GM12878 (cell line): ENCODE data around the gene PTK6. TPM values are rescaled to one million over a fixed set of nuclear protein-coding genes. Genes with fewer than 3 reads are reported as not detected.

Experiments used
- ATAC-seq: fragments of 200-7000 bp; cut with Tn5 transposase; 3 replicates; pipeline ENCODE4 v1.9.1; 2020; ENCODE audit warnings: mild to moderate bottlenecking, moderate library complexity
- BruUV-seq: library from RNA; stranded (reverse); fragments of 400-500 nt; replicated peaks from 2 replicates; lab custom pipeline; 2021; lab: Mats Ljungman, UMichigan
- CTCF ChIA-PET: fragments of 300-600 bp; sonication (Branson Sonifier 250); formaldehyde crosslinking; extraction: SDS; loops from one replicate; lab custom pipeline; 2021; ENCODE audit warnings: inconsistent platforms; lab: Yijun Ruan, JAX
- POLR2A ChIA-PET: fragments of 350-600 bp; formaldehyde crosslinking; extraction: SDS; loops from one replicate; lab custom pipeline; 2021; ENCODE audit warnings: inconsistent platforms; lab: Charles Lee
- RAD21 ChIA-PET: fragments of 300-600 bp; sonication (Branson Sonifier 250); formaldehyde crosslinking; loops from one replicate; lab custom pipeline; 2023; ENCODE audit warnings: antibody characterized with exemption; ENCODE audit not compliant: unreplicated experiment; lab: Charles Lee
- SMC1A ChIA-PET: fragments of 300-600 bp; sonication (Branson Sonifier 250); formaldehyde crosslinking; loops from one replicate; lab custom pipeline; 2023; ENCODE audit not compliant: unreplicated experiment, uncharacterized antibody; lab: Charles Lee
- DNase-seq: peaks from one replicate; pipeline ENCODE4 v3.0.0-alpha.2; 2011; ENCODE audit warnings: low read depth, low spot score
- FAIRE-seq: peaks from 3 replicates; lab custom pipeline; 2011; peaks lifted over from hg19 to GRCh38; lab: Jason Lieb, UNC
- H2AFZ ChIP-seq: 2 replicates; pipeline ENCODE4 v1.6.0; 2011; ENCODE audit warnings: low read depth, low read length, control low read depth; ENCODE audit not compliant: control insufficient read depth
- H3K27ac ChIP-seq: 2 replicates; pipeline ENCODE4 v1.5.1; 2011; ENCODE audit warnings: control low read depth; ENCODE audit not compliant: control insufficient read depth, insufficient read depth
- H3K27me3 ChIP-seq, 2 experiments: replicated peaks in 1 of 2; 2 replicates each; pipeline versions ENCODE4 v1.6.0 to v1.6.1; 2011; ENCODE audit warnings: low read length in 1 of 2; ENCODE audit not compliant: control insufficient read depth in 2 of 2, insufficient read depth in 2 of 2
- H3K36me3 ChIP-seq, 2 experiments: 2 replicates each; pipeline ENCODE4 v1.5.1; 2011; ENCODE audit warnings: low read length in 1 of 2; ENCODE audit not compliant: control insufficient read depth in 2 of 2, insufficient read depth in 2 of 2
- H3K4me1 ChIP-seq: 2 replicates; pipeline ENCODE4 v1.6.1; 2011; ENCODE audit warnings: mild to moderate bottlenecking, low read length, moderate library complexity, mixed read lengths; ENCODE audit not compliant: control insufficient read depth, insufficient read depth
- H3K4me2 ChIP-seq: 2 replicates; pipeline ENCODE4 v1.6.0; 2011; ENCODE audit warnings: control low read depth; ENCODE audit not compliant: control insufficient read depth, insufficient read depth
- H3K4me3 ChIP-seq: fragments of 200-600 bp; sonication (generic); 2 replicates; pipeline ENCODE4 v1.5.1; 2016
- H3K79me2 ChIP-seq: 2 replicates; pipeline ENCODE4 v1.6.0; 2011; ENCODE audit warnings: low read length; ENCODE audit not compliant: control insufficient read depth, insufficient read depth
- H3K9ac ChIP-seq: 2 replicates; pipeline ENCODE4 v1.8.0; 2011; ENCODE audit warnings: low read length, control low read depth, mixed read lengths; ENCODE audit not compliant: control insufficient read depth, insufficient read depth
- H3K9me3 ChIP-seq: replicated peaks from 3 replicates; pipeline ENCODE4 v1.5.1; 2011; ENCODE audit warnings: mild to moderate bottlenecking, low read length; ENCODE audit not compliant: control insufficient read depth, insufficient read depth
- H4K20me1 ChIP-seq: 2 replicates; pipeline ENCODE4 v1.6.0; 2011; ENCODE audit not compliant: control insufficient read depth, insufficient read depth
- HDAC6 ChIP-seq: fragments of 200-600 bp; sonication (generic); IDR thresholded peaks from one replicate; pipeline ENCODE4 v1.8.0; 2017; ENCODE audit warnings: antibody characterized with exemption; ENCODE audit not compliant: unreplicated experiment
- HDGF ChIP-seq: fragments of 450-650 bp; IDR thresholded peaks from 2 replicates; pipeline ENCODE4 v1.6.1; 2016; ENCODE audit warnings: antibody characterized with exemption
- IKZF1 ChIP-seq: fragments of 450-650 bp; conservative IDR thresholded peaks from 2 replicates; pipeline ENCODE4 v1.6.1; 2017; ENCODE audit warnings: antibody characterized with exemption, mild to moderate bottlenecking
- JUNB ChIP-seq: IDR thresholded peaks from 2 replicates; pipeline ENCODE4 v1.6.1; 2016; ENCODE audit warnings: antibody characterized with exemption, mild to moderate bottlenecking
- KDM1A ChIP-seq: fragments of 200-600 bp; sonication (generic); IDR thresholded peaks from 2 replicates; pipeline ENCODE4 v1.6.1; 2016; ENCODE audit warnings: borderline replicate concordance
- PML ChIP-seq: IDR thresholded peaks from 2 replicates; pipeline ENCODE4 v1.6.1; 2012; ENCODE audit warnings: low read length, inconsistent platforms
- POLR2A ChIP-seq: IDR thresholded peaks from 2 replicates; pipeline ENCODE4 v1.6.1; 2011; ENCODE audit warnings: low read depth, mild to moderate bottlenecking, low read length
- RELA ChIP-seq: fragments of 450-650 bp; IDR thresholded peaks from 2 replicates; pipeline ENCODE4 v1.8.0; 2014; ENCODE audit warnings: borderline replicate concordance; ENCODE audit not compliant: partially characterized antibody
- RFX5 ChIP-seq: IDR thresholded peaks from 2 replicates; pipeline ENCODE4 v1.6.1; 2011; ENCODE audit warnings: low read depth, low read length, improper control_type of control experiment
- SMAD1 ChIP-seq: fragments of 450-650 bp; IDR thresholded peaks from 2 replicates; pipeline ENCODE4 v1.6.1; 2018; ENCODE audit warnings: mild to moderate bottlenecking, low read depth; ENCODE audit not compliant: partially characterized antibody
- SMAD5 ChIP-seq: IDR thresholded peaks from 2 replicates; pipeline ENCODE4 v1.6.1; 2016; ENCODE audit warnings: antibody characterized with exemption, low read depth
- SMC3 ChIP-seq: IDR thresholded peaks from 2 replicates; pipeline ENCODE4 v1.6.1; 2011; ENCODE audit warnings: low read length, improper control_type of control experiment, borderline replicate concordance
- SUZ12 ChIP-seq: fragments of 200-600 bp; sonication (generic); IDR thresholded peaks from one replicate; pipeline ENCODE4 v1.6.1; 2018; ENCODE audit warnings: antibody characterized with exemption, mild to moderate bottlenecking; ENCODE audit not compliant: unreplicated experiment
- TBL1XR1 ChIP-seq: IDR thresholded peaks from 2 replicates; pipeline ENCODE4 v1.6.1; 2012; ENCODE audit warnings: low read depth, low read length, improper control_type of control experiment
- TCF7 ChIP-seq: IDR thresholded peaks from 2 replicates; pipeline ENCODE4 v1.6.1; 2014; ENCODE audit warnings: antibody characterized with exemption, borderline replicate concordance
- WGBS: methylation state at CpG from one replicate; pipeline ENCODE4 v1.1.6; 2016; ENCODE audit warnings: low lambda C conversion rate; ENCODE audit not compliant: insufficient replicate concordance, insufficient coverage; ENCODE audit errors: missing lambda C conversion rate; 5-methylcytosine and 5-hydroxymethylcytosine counted together
- in situ Hi-C: fragments of 300-500 bp; cut with MboI; formaldehyde crosslinking; loops from 9 replicates; pipeline ENCODE4 v1.14.3; 2018; ENCODE audit warnings: mixed read lengths
- intact Hi-C: fragments of 100-400 bp; cut with micrococcal nuclease; formaldehyde crosslinking; loops from one replicate; pipeline ENCODE4 v1.14.2; 2022; ENCODE audit not compliant: unreplicated experiment
- polyA plus RNA-seq, 11 experiments: library from polyadenylated mRNA; depleted of rRNA in 4 of 11; unstranded in 6 of 11; stranded (reverse) in 5 of 11; fragments of >200 nt; fragmentation: Nextera tagmentation in 4 of 11; fragmentation: Illumina TruSeq in 1 of 11; extraction: Ambion mirVana in 4 of 11; extraction: Trizol in 1 of 11; gene quantifications; 1 replicate in 1 of 11; 2 replicates in 10 of 11; pipeline versions ENCODE4 v1.2.1 to v1.2.3, GENCODE V29; 2011 to 2016; ENCODE audit warnings: inconsistent platforms in 2 of 11, missing spikeins in 2 of 11, low read depth in 1 of 11
- total RNA-seq, 4 experiments: library from RNA; depleted of rRNA in 3 of 4; stranded (reverse); fragments of >200 nt in 3 of 4; fragmentation: Illumina TruSeq in 1 of 4; extraction: Trizol in 1 of 4; gene quantifications; 2 replicates each; pipeline versions ENCODE4 v1.2.1 to v1.2.3, GENCODE V29; 2013 to 2021
- TF ChIP-seq, protein P1 (sequence below): fragments of 450-650 bp; IDR thresholded peaks from 2 replicates; pipeline ENCODE4 v1.6.1; 2016; ENCODE audit warnings: mild to moderate bottlenecking
- TF ChIP-seq, protein P2 (sequence below): IDR thresholded peaks from 2 replicates; pipeline ENCODE4 v1.6.1; 2011; ENCODE audit warnings: low read depth, mild to moderate bottlenecking, low read length, moderate library complexity, borderline replicate concordance; ENCODE audit errors: extremely low read depth

Gene PTK6
- total and polyA plus RNA-seq, 10 of the 15 experiments (the other 5 are each of a cell fraction or from before 2014, with no cell fraction given), result 0.02 to 0.21 (median 0.09) TPM; not detected in 3

DNA sequence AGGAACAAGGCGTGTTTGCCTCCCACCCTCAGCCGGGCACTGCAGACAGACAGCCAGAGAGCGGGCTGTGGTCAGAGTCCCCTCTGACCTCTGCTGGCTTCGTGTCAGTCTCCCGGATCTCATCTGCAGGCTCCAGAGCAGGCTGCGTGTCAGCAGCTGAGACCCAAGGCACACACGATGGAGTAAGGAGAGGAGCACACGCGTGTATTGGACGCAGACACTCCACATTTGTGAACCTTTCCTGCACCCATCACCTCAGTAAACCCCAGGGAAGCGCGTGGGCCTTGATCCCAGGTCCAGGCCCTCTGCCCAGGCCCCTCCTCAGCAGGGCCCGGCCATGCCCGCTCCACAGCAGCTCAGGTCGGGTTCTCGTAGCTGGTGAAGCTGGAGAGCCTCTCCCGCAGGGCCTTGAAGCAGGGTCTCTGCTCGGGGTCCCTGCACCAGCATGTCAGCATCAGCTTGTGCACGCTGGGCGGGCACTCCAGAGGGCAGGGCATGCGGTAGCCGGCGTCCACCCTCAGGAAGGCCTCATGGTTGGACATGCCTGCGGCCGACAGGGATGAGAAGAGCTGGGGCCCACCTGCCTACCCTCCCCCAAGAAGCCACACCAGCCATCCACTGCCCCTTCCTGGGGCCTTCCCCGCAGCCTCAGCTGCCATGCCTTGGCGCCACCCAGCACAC, 7.9 kb downstream of the PTK6 start:
- no peak for DNase-seq
- BruUV-seq, result no TSS peak
- TF ChIP-seq, protein P1, sequence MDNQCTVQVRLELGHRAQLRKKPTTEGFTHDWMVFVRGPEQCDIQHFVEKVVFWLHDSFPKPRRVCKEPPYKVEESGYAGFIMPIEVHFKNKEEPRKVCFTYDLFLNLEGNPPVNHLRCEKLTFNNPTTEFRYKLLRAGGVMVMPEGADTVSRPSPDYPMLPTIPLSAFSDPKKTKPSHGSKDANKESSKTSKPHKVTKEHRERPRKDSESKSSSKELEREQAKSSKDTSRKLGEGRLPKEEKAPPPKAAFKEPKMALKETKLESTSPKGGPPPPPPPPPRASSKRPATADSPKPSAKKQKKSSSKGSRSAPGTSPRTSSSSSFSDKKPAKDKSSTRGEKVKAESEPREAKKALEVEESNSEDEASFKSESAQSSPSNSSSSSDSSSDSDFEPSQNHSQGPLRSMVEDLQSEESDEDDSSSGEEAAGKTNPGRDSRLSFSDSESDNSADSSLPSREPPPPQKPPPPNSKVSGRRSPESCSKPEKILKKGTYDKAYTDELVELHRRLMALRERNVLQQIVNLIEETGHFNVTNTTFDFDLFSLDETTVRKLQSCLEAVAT, result no peak
- peak; percentile 33; the same call in 1 of the 2 replicates for TF ChIP-seq POLR2A
- ATAC-seq, result peak; percentile 11; the same call in 1 of the 3 replicates
- Histone ChIP-seq H4K20me1 (no peaks in the 10 kb centered on the region), H3K9ac (no peak overlapping the region), H3K36me3 (no peaks in the 10 kb centered on the region), H3K4me2 (peak overlapping the region; percentile 36), H3K9me3 (no peaks in the 10 kb centered on the region), H3K27me3 (no peaks in the 10 kb centered on the region; a peak in 1 of 4 replicates), H3K4me3 (no peak overlapping the region), H3K79me2 (no peaks in the 10 kb centered on the region), H3K4me1 (peaks cover 10% of the 10 kb centered on the region), H2AFZ (no peak overlapping the region), H3K27ac (no peak overlapping the region)
- ChIA-PET SMC1A (interaction anchor here (0.8 to 2.3 kb wide), 3 partner anchors 8 to 33 kb away, joined by 4 to 6 read pairs (median 5); partner anchors contain the start of gene PTK6), POLR2A (interaction anchor here (1.5 kb wide), 1 partner anchor 9 kb away, joined by 8 read pairs; the partner anchor contains the start of gene PPDPF), CTCF (interaction anchor here (0.9 to 2.7 kb wide), 3 partner anchors 8 to 509 kb away, joined by 4 to 13 read pairs (median 4); partner anchors contain the start of gene PTK6), RAD21 (interaction anchor here (0.6 to 1.7 kb wide), 3 partner anchors 9 to 591 kb away, joined by 4 to 5 read pairs (median 4); partner anchors contain the start of genes PPDPF and PTK6)
- WGBS, result 64% methylated on average over 27 of the region's 27 CpGs
- FAIRE-seq, result no peak
- in situ Hi-C loops, result no loop called here
- intact Hi-C loops, result no loop called here

DNA sequence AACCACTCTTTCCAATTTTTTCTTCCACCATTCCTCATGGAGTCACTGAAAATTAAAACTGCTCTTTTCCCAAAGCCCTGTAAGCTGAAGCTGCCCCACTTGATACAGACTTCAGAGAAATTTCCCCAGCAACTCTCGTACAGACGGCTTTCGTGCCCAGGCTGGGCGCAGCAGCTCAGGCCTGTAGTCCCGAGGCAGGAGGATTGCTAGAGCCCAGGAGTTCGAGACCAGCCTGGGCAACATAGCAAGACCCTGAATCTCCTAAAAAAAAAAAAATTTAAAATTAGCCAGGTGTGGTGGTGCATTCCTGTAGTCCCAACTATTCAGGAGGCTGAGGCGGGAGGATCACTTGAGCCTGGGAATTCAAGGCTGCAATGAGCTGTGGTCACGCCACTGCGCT, 10.0 kb downstream of the PTK6 start:
- H3K9me3 ChIP-seq, result peaks cover 4% of the 10 kb centered on the region; the same call in 2 of the 3 replicates
- peaks cover 10% of the 10 kb centered on the region for H3K4me1 ChIP-seq
- no peak overlapping the region for H3K27ac ChIP-seq
- ChIA-PET SMC1A (interaction anchor here (1.1 to 2.3 kb wide), 2 partner anchors 8 to 10 kb away, joined by 3 to 6 read pairs; partner anchors contain the start of gene PTK6), CTCF (interaction anchor here (2.7 kb wide), 1 partner anchor 10 kb away, joined by 13 read pairs; the partner anchor contains the start of gene PTK6), RAD21 (no interaction called here), POLR2A (no interaction called here)
- H4K20me1 ChIP-seq, result no peaks in the 10 kb centered on the region
- ATAC-seq, result no peak
- DNase-seq, result no peak
- H3K4me3 ChIP-seq, result no peak overlapping the region
- in situ Hi-C loops, result no loop called here
- H3K9ac ChIP-seq, result no peak overlapping the region
- H3K27me3 ChIP-seq, result no peaks in the 10 kb centered on the region; a peak in 1 of 4 replicates
- H3K36me3 ChIP-seq, result peaks cover 0 to 2% of the 10 kb centered on the region in 2 experiments; a peak in 1 of 4 replicates
- TF ChIP-seq RELA (no peak), SMAD1 (no peak), IKZF1 (no peak), SMAD5 (no peak), HDGF (no peak), PML (no peak), KDM1A (no peak), SMC3 (no peak), TCF7 (no peak), JUNB (no peak), SUZ12 (no peak), TBL1XR1 (no peak), RFX5 (no peak), HDAC6 (no peak)
- TF ChIP-seq, protein P2, sequence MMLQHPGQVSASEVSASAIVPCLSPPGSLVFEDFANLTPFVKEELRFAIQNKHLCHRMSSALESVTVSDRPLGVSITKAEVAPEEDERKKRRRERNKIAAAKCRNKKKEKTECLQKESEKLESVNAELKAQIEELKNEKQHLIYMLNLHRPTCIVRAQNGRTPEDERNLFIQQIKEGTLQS, result no peak
- 80% methylated on average over 9 of the region's 9 CpGs for WGBS
- BruUV-seq, result no TSS peak
- FAIRE-seq, result no peak
- no peaks in the 10 kb centered on the region for H3K79me2 ChIP-seq
- H3K4me2 ChIP-seq, result no peak overlapping the region
- no peak overlapping the region for H2AFZ ChIP-seq
- intact Hi-C loops, result no loop called here
